Measurements from ENCODE around the gene PLEKHA3.

The PLEKHA3 gene

DNA sequence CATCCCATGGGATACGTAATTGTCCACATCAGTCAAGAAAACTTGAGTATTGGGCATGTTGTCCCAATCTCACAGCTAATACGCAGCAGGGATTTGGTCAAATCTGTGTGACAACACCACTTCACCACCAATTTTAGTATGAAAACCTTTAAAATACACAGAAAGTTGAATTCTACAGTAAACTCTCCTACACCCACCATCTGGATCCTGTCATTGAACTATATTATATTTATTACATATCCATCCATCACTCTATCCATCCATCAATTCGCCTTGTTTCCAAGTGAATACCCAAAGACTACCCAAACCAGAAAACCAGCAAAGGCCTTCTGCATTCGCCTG, 1.0 kb upstream of the PLEKHA3 start:
- no peak for TF ChIP-seq ZFX (IDR thresholded peaks at IDR 0.05)
- TF ChIP-seq CTCF (conservative IDR thresholded peaks at IDR 0.05), result peak; percentile 57
- peak overlapping the region; percentile 72 for H3K27ac ChIP-seq

GRCh38 chr2:178479758-178480226, 465 bp upstream of the PLEKHA3 start:
- peak overlapping the region; percentile 58 for H3K27ac ChIP-seq
- TF ChIP-seq ZFX (IDR thresholded peaks at IDR 0.05) (no peak), CTCF (conservative IDR thresholded peaks at IDR 0.05) (no peak)

DNA sequence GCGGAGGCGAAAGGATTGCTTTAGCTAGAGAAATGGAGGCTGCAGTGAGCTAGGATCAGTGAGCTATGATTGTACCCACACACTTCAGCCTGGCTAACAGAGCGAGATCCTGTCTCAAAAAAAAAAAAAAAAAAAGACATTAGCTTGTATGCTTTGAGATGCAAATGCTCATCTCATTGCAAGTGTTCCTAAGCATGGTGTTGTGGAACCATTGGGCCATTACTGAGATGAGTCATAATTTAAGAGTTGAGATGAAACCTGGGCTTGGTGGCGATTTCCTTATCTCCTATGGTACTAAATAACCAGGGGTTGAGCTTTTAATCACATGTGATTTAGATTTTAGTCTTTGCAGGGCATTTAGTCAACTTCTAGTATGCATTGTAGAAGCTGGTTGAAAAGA, 2.2 kb downstream of the PLEKHA3 start:
- no peak for TF ChIP-seq CTCF (conservative IDR thresholded peaks at IDR 0.05)
- TF ChIP-seq ZFX (IDR thresholded peaks at IDR 0.05), result no peak
- no peak overlapping the region for H3K27ac ChIP-seq

GRCh38 chr2:178484245-178485041, 4.2 kb downstream of the PLEKHA3 start:
- TF ChIP-seq CTCF (conservative IDR thresholded peaks at IDR 0.05) (no peak), ZFX (IDR thresholded peaks at IDR 0.05) (no peak)
- no peak overlapping the region for H3K27ac ChIP-seq

DNA sequence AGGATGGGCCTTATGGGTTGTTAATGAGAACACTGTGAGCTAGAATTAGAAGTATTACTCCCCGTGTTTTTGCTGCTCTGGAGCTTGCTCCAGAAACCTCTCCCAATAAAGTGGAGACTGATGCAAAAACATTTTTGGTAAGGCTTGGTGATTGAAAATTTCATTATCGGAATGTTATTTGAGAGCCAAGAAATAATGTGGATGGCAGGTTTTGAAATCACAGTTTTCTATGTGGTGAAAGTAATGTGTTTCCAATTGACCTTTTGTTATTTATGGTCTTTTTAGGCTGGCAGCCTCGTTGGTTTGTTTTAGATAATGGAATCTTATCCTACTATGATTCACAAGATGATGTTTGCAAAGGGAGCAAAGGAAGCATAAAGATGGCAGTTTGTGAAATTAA, 5.1 kb downstream of the PLEKHA3 start:
- no peak overlapping the region for H3K27ac ChIP-seq
- no peak for TF ChIP-seq CTCF (conservative IDR thresholded peaks at IDR 0.05)
- TF ChIP-seq ZFX (IDR thresholded peaks at IDR 0.05), result no peak

DNA sequence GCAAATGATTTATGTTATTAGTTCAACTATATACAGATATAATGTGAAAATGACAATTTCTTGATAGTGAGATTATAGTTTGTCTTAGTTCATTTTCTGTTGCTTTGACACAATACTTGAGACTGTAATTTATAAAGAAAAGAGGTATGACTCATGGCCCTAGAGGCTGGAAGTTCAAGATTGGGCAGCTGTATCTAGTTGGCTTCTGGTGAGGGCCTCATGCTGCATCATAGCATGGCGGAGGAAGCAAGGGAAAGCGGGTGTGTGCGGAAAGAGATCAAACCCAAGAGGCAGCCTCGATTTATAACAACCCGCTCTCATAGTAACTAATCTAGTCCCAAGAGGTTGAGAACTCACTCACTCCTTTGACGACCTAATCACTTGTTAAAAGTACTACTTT, 11.4 kb downstream of the PLEKHA3 start:
- H3K27ac ChIP-seq, result no peak overlapping the region
- TF ChIP-seq CTCF (conservative IDR thresholded peaks at IDR 0.05) (no peak), ZFX (IDR thresholded peaks at IDR 0.05) (no peak)

DNA sequence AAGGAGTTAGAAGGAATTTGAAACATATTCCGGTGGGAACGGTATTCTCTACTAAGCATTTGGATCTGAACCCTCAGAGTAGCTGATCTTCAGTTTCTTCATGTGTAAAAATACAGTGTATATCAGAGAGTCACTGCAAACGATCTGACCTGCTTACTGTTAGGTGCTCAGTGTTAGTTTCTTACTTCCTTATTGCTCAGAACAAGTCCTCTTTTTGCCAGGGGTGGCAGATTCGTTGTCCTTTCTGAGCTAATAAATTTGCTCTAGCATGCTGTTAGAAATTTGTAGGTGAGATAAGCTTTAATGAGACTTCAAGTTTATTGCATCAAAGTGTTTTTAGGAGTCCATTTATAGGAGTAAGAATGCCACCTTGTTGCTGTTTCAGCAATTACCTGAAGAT, 15.8 kb downstream of the PLEKHA3 start:
- TF ChIP-seq ZFX (IDR thresholded peaks at IDR 0.05) (no peak), CTCF (conservative IDR thresholded peaks at IDR 0.05) (no peak)
- H3K27ac ChIP-seq, result no peak overlapping the region

All from C4-2B (cell line).